Lung (tissue), 12 donors: ENCODE measurements around the gene HDDC3. TPM values are rescaled to one million over a fixed set of nuclear protein-coding genes. Genes with fewer than 3 reads are reported as not detected.
A peak's percentile ranks its signal among the peaks of the same experiment; 100 is the strongest.

Experiments
- ATAC-seq: fragments of 200-7000 bp; cut with Tn5 transposase; one replicate; pipeline ENCODE4 v1.9.1; 2020; ENCODE audit warnings: moderate number of reproducible peaks; ENCODE audit not compliant: insufficient read depth, low FRiP score
- DNase-seq, 3 donors: peaks; one replicate each; pipeline ENCODE4 v3.0.0-alpha.2; 2013 to 2017
- H3K27ac ChIP-seq, 2 donors: one replicate each; pipeline ENCODE4 v1.5.1; 2013; ENCODE audit warnings: mild to moderate bottlenecking in 2 of 2, moderate library complexity in 2 of 2, control low read depth in 1 of 2, inconsistent platforms in 1 of 2, low read depth in 1 of 2, low read length in 1 of 2
- H3K27me3 ChIP-seq, 3 donors: one replicate each; pipeline ENCODE4 v1.5.1; 2013; ENCODE audit warnings: low read length in 2 of 3; ENCODE audit not compliant: control insufficient read depth in 3 of 3, insufficient read depth in 3 of 3
- H3K36me3 ChIP-seq, 4 donors: one replicate each; pipeline ENCODE4 v1.5.1; 2013; ENCODE audit warnings: low read length in 4 of 4, mild to moderate bottlenecking in 1 of 4, moderate library complexity in 1 of 4; ENCODE audit not compliant: control insufficient read depth in 4 of 4, insufficient read depth in 4 of 4
- H3K4me1 ChIP-seq, 5 donors: one replicate each; pipeline ENCODE4 v1.5.1; 2013; ENCODE audit warnings: low read length in 5 of 5, mild to moderate bottlenecking in 2 of 5, moderate library complexity in 1 of 5; ENCODE audit not compliant: control insufficient read depth in 5 of 5, insufficient read depth in 5 of 5
- H3K4me3 ChIP-seq: one replicate; pipeline ENCODE4 v1.5.1; 2013; ENCODE audit warnings: mild to moderate bottlenecking, control low read depth, moderate library complexity
- H3K9ac ChIP-seq, 2 donors: one replicate each; pipeline ENCODE4 v1.5.1; 2013; ENCODE audit warnings: low read length in 2 of 2, control low read depth in 1 of 2; ENCODE audit not compliant: insufficient read depth in 1 of 2
- H3K9me3 ChIP-seq, 4 donors: one replicate each; pipeline ENCODE4 v1.5.1; 2013; ENCODE audit warnings: low read length in 3 of 4, mild to moderate bottlenecking in 1 of 4, moderate library complexity in 1 of 4; ENCODE audit not compliant: control insufficient read depth in 4 of 4, insufficient read depth in 3 of 4
- WGBS, 2 donors: extraction: QIAGEN DNeasy Blood & Tissue Kit; methylation state at CpG; one replicate each; pipeline ENCODE4 v1.1.7; 2013; 5-methylcytosine and 5-hydroxymethylcytosine counted together
- polyA plus RNA-seq, 2 donors: library from polyadenylated mRNA; stranded (reverse); fragments of 200-250 nt; gene quantifications; one replicate each; pipeline ENCODE4 v1.2.1, GENCODE V29; 2013
- total RNA-seq, 2 donors: library from RNA; depleted of rRNA in 1 of 2; stranded (reverse); fragments of >200 nt in 1 of 2; gene quantifications; one replicate each; pipeline ENCODE4 v1.2.1, GENCODE V29; 2014 to 2021
- TF ChIP-seq, protein P1 (sequence below): IDR thresholded peaks from 2 replicates; pipeline ENCODE4 v1.5.1; 2012; ENCODE audit warnings: mild to moderate bottlenecking; ENCODE audit errors: control extremely low read depth, extremely low read depth
- donor health status: control.
- donor health status: control.
- donor health status: Bipolar disorder and iron deficiency.
- donor health status: healthy.
- donor health status: DM: yes; HTN: yes; CAD: no.

The HDDC3 gene
- total and polyA plus RNA-seq, 4 donors, result 12.7 to 19.6 (median 16.5) TPM

DNA sequence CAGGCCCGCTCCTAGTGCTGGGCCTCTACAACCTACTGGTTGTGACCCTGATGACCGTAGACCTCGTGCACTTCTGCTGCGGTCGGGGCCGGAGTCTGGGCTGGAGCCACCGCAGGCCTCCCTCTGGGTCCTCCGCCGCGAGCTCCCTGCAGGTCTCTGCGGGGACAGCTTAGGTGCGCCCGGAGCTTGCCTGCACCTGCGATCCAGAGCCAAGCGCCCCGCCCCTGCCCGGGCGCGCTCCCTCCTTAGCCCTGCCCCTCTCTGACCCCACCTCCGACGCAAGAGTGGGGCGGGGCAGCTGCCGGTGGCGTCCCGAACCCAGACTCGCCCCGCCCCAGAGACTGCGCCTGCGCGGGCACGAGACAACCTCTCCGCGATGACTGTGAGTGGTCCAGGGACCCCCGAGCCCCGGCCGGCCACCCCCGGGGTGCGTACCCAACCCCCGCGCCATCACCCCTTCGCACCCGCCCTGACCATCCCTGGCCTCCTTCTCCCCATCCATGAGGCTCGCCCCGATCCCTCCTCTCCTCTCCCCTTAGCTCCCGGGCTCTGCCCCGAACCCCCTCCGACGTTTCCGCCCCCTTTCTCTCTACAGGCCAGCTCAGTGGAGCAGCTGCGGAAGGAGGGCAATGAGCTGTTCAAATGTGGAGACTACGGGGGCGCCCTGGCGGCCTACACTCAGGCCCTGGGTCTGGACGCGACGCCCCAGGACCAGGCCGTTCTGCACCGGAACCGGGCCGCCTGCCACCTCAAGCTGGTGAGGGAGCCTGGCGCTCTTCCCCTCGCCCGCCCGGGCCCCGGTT is 2.8 kb upstream of the HDDC3 start, which contains the start of gene UNC45A:
Gene UNC45A (plus strand): TSS at position 337 of the 803 bp plus-strand sequence. CDS start 40 bp downstream, at position 377.
- Histone ChIP-seq H3K9ac (peak within 1 kb of the TSS; percentile 37 to 51), H3K27me3 (no peaks in the 10 kb centered on the region), H3K27ac (peak within 1 kb of the TSS; percentile 60 to 73), H3K4me1 (peaks cover 0 to 30% (median 14%) of the 10 kb centered on the region in 5 donors), H3K4me3 (peak within 1 kb of the TSS; percentile 71), H3K9me3 (peaks cover 0 to 2% (median 0%) of the 10 kb centered on the region in 4 donors), H3K36me3 (peaks cover 9 to 23% (median 15%) of the 10 kb centered on the region in 4 donors)
- DNase-seq (peak; percentile 92), ATAC-seq (peak; percentile 86)
- TF ChIP-seq, protein P1, sequence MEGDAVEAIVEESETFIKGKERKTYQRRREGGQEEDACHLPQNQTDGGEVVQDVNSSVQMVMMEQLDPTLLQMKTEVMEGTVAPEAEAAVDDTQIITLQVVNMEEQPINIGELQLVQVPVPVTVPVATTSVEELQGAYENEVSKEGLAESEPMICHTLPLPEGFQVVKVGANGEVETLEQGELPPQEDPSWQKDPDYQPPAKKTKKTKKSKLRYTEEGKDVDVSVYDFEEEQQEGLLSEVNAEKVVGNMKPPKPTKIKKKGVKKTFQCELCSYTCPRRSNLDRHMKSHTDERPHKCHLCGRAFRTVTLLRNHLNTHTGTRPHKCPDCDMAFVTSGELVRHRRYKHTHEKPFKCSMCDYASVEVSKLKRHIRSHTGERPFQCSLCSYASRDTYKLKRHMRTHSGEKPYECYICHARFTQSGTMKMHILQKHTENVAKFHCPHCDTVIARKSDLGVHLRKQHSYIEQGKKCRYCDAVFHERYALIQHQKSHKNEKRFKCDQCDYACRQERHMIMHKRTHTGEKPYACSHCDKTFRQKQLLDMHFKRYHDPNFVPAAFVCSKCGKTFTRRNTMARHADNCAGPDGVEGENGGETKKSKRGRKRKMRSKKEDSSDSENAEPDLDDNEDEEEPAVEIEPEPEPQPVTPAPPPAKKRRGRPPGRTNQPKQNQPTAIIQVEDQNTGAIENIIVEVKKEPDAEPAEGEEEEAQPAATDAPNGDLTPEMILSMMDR, result no peak
- 0 to 1% methylated on average over 54 to 65 of the region's 65 CpGs for WGBS, 2 donors

DNA sequence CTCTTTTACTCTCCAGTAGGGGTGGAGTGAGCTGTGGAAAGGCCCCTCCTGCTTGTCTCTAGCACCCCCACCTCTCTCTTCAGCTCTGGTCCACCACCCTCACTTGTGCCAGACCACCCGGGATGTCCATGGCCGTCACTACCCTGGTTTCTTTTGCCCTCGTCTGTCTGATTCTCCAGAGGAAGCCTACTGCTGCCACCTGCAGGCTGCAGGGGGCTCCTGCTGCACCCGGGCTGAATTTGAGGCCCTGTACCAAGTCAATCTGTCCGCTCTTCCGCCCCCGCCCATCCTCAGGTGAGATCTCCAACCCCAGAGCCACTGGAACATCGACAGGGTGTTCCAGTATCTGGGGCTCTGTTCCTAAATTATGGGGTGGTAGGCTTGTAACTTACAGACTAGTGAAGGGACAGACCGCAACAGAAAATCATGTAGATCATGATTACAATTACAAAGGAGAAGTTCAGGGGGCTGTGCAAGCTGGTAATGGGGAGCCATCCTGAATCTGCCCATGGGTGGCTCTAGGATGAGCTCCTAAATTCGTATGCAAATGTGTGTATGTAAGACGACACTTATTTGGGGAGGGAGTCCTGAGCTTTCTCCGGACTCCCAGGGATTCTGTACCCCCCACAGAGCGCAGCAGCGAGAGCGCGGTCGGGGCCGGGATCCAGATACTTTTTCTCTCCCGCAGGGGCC is 2.1 kb upstream of the HDDC3 start:
- Histone ChIP-seq H3K9ac (peak overlapping the region in 1 of 2 donors; percentile 34), H3K9me3 (peaks cover 0 to 2% (median 0%) of the 10 kb centered on the region in 4 donors), H3K27me3 (no peaks in the 10 kb centered on the region), H3K4me1 (peaks cover 0 to 30% (median 14%) of the 10 kb centered on the region in 5 donors), H3K27ac (peak overlapping the region; percentile 60 to 73), H3K36me3 (peaks cover 2 to 16% (median 8%) of the 10 kb centered on the region in 4 donors), H3K4me3 (peak overlapping the region; percentile 71)
- DNase-seq, result peak; percentile 86 to 88 (median 86)
- 2 to 3% methylated on average over 18 to 19 of the region's 19 CpGs for WGBS, 2 donors
- TF ChIP-seq, protein P1, result peak; percentile 81
- no peak for ATAC-seq

DNA sequence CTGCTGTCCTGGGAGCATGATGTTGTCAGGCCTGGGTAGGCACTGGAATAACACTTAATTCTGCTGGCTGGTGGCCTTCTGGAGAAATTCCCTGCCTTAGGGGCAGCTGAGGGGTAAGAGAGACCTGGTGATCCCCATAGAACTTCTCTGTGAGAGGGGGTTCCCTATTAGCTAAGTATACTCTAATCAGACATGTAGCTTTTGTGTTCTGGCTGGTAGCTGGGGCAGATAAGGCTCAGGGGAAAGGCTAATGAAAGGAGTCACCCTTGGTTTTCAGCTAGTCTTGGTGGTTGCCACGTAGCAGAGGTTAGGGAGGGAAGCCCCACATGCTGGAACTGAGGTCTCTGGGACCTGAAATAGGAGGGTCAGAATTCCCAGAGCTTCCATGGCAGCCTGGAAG is 952 bp upstream of the HDDC3 start:
- Histone ChIP-seq H3K9me3 (peaks cover 0 to 2% (median 0%) of the 10 kb centered on the region in 4 donors), H3K4me3 (no peak overlapping the region), H3K27me3 (no peaks in the 10 kb centered on the region), H3K4me1 (peaks cover 0 to 30% (median 14%) of the 10 kb centered on the region in 5 donors), H3K27ac (no peak overlapping the region), H3K9ac (no peak overlapping the region), H3K36me3 (peaks cover 0 to 11% (median 5%) of the 10 kb centered on the region in 4 donors)
- 73 to 88% methylated on average over 1 of the region's 1 CpG for WGBS, 2 donors
- TF ChIP-seq, protein P1, result no peak
- DNase-seq (no peak), ATAC-seq (no peak)
